ENCODE results near the gene TRPM4.

DNA sequence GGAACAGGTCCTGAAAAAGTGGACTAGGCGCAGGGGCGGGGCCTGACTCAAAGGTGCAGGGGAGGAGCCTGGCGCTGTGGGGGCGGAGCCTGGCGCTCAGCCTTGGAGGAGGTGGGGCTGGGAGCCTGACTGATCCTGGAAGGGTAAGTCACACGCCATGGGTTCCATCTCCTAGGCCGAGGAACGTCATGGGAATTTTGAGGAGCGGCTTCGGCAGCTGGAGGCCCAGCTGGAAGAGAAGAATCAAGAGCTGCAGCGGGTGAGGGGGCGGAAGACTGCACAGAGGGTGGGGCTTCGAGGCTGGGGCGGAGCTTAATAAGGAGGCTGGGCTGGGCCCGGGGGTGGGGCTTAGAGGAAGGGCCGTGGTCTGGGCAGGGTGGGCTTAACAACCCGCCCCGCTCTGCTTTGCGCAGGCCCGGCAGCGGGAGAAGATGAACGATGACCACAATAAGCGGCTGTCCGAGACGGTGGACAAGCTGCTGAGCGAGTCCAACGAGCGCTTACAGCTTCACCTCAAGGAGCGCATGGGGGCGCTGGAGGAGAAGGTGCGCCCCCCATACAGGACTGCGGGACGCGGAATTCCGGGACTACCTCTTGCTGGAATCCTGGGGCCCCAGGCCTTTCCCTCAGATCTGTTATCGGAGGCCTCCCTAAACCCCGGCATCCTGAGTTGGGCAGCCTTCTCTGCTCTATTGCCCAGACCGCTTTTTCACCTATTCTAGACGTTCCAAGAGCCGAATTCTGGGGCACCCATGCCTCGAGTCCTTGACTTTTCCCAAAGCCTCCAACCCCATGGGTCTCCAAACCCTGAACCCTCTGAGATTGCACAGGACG, 23.8 kb upstream of the TRPM4 start:
- TF ChIP-seq CTCF (conservative IDR thresholded peaks at IDR 0.05) (no peak), ZFX (IDR thresholded peaks at IDR 0.05) (no peak)

All from C4-2B (cell line).